Measurements from ENCODE around the gene TMEM238L.

TMEM238L gene

GRCh38 chr17:10779609-10780008 is 24.3 kb downstream of the TMEM238L start:
- Histone ChIP-seq H3K4me1 (ENCODE audit: low read length) (peaks cover 6% of the 10 kb centered on the region), H3K9me3 (ENCODE audit: insufficient read depth, low read length) (no peaks in the 10 kb centered on the region), H3K79me2 (ENCODE audit: low read length) (no peaks in the 10 kb centered on the region), H3K27me3 (ENCODE audit: low read depth, low read length) (no peaks in the 10 kb centered on the region), H3K9ac (ENCODE audit: low read length) (no peak overlapping the region), H3K4me2 (ENCODE audit: low read length) (no peak overlapping the region), H3K36me3 (replicated peaks; ENCODE audit: low read depth, low read length) (no peaks in the 10 kb centered on the region), H2AFZ (ENCODE audit: low read depth, low read length) (no peak overlapping the region), H3K27ac (ENCODE audit: low read length) (no peak overlapping the region), H4K20me1 (ENCODE audit: insufficient read depth, low read length) (no peaks in the 10 kb centered on the region), H3K4me3 (ENCODE audit: low read length) (no peak overlapping the region)
- TF ChIP-seq, protein P1, sequence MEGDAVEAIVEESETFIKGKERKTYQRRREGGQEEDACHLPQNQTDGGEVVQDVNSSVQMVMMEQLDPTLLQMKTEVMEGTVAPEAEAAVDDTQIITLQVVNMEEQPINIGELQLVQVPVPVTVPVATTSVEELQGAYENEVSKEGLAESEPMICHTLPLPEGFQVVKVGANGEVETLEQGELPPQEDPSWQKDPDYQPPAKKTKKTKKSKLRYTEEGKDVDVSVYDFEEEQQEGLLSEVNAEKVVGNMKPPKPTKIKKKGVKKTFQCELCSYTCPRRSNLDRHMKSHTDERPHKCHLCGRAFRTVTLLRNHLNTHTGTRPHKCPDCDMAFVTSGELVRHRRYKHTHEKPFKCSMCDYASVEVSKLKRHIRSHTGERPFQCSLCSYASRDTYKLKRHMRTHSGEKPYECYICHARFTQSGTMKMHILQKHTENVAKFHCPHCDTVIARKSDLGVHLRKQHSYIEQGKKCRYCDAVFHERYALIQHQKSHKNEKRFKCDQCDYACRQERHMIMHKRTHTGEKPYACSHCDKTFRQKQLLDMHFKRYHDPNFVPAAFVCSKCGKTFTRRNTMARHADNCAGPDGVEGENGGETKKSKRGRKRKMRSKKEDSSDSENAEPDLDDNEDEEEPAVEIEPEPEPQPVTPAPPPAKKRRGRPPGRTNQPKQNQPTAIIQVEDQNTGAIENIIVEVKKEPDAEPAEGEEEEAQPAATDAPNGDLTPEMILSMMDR (IDR thresholded peaks at IDR 0.05; ENCODE audit: low read depth, low read length): no peak
- TF ChIP-seq EZH2phosphoT487 (IDR thresholded peaks at IDR 0.05; ENCODE audit: low read depth): no peak

DNA sequence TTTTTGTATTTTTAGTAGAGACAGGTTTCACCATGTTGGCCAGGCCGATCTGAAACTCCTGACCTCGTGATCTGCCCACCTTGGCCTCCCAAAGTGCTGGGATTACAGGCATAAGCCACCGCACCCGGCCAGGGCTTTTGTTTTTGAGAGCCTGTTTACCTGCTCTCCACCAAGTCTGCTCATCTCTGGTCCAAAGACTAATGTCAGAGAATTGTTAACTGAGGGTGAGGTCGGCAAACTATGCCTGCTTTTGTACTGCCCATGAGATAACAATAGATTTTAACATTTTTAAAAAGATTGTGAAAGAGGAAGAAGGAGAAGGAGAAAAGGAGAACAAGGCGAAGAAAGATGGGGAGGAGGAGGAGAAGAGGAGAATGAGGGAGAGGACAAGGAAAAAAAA is 26.0 kb downstream of the TMEM238L start:
- Histone ChIP-seq H3K36me3 (replicated peaks; ENCODE audit: low read depth, low read length) (no peaks in the 10 kb centered on the region), H3K79me2 (ENCODE audit: low read length) (no peaks in the 10 kb centered on the region), H3K4me1 (ENCODE audit: low read length) (peaks cover 6% of the 10 kb centered on the region), H2AFZ (ENCODE audit: low read depth, low read length) (no peak overlapping the region), H4K20me1 (ENCODE audit: insufficient read depth, low read length) (no peaks in the 10 kb centered on the region), H3K9ac (ENCODE audit: low read length) (no peak overlapping the region), H3K4me3 (ENCODE audit: low read length) (no peak overlapping the region), H3K27me3 (ENCODE audit: low read depth, low read length) (no peaks in the 10 kb centered on the region), H3K9me3 (ENCODE audit: insufficient read depth, low read length) (no peaks in the 10 kb centered on the region), H3K27ac (ENCODE audit: low read length) (no peak overlapping the region), H3K4me2 (ENCODE audit: low read length) (no peak overlapping the region)
- TF ChIP-seq, protein P1 (IDR thresholded peaks at IDR 0.05; ENCODE audit: low read depth, low read length): no peak
- no peak for TF ChIP-seq EZH2phosphoT487 (IDR thresholded peaks at IDR 0.05; ENCODE audit: low read depth)

GRCh38 chr17:10777131-10777807 is 26.6 kb downstream of the TMEM238L start:
- Histone ChIP-seq H3K4me2 (ENCODE audit: low read length) (no peak overlapping the region), H2AFZ (ENCODE audit: low read depth, low read length) (no peak overlapping the region), H3K9me3 (ENCODE audit: insufficient read depth, low read length) (no peaks in the 10 kb centered on the region), H3K9ac (ENCODE audit: low read length) (no peak overlapping the region), H3K27me3 (ENCODE audit: low read depth, low read length) (no peaks in the 10 kb centered on the region), H4K20me1 (ENCODE audit: insufficient read depth, low read length) (no peaks in the 10 kb centered on the region), H3K36me3 (replicated peaks; ENCODE audit: low read depth, low read length) (no peaks in the 10 kb centered on the region), H3K79me2 (ENCODE audit: low read length) (no peaks in the 10 kb centered on the region), H3K4me1 (ENCODE audit: low read length) (peaks cover 6% of the 10 kb centered on the region), H3K4me3 (ENCODE audit: low read length) (no peak overlapping the region), H3K27ac (ENCODE audit: low read length) (no peak overlapping the region)
- no peak for TF ChIP-seq EZH2phosphoT487 (IDR thresholded peaks at IDR 0.05; ENCODE audit: low read depth)
- TF ChIP-seq, protein P1 (IDR thresholded peaks at IDR 0.05; ENCODE audit: low read depth, low read length): no peak

- H3K36me3 ChIP-seq (replicated peaks; ENCODE audit: low read depth, low read length): no peaks in the 10 kb centered on the region
- H2AFZ ChIP-seq (ENCODE audit: low read depth, low read length): no peak overlapping the region
- no peak for TF ChIP-seq EZH2phosphoT487 (IDR thresholded peaks at IDR 0.05; ENCODE audit: low read depth)
- TF ChIP-seq, protein P1 (IDR thresholded peaks at IDR 0.05; ENCODE audit: low read depth, low read length): no peak
- no peak overlapping the region for H3K4me2 ChIP-seq (ENCODE audit: low read length)
- peaks cover 6% of the 10 kb centered on the region for H3K4me1 ChIP-seq (ENCODE audit: low read length)
- no peak overlapping the region for H3K4me3 ChIP-seq (ENCODE audit: low read length)
- no peak overlapping the region for H3K27ac ChIP-seq (ENCODE audit: low read length)
- no peaks in the 10 kb centered on the region for H4K20me1 ChIP-seq (ENCODE audit: insufficient read depth, low read length)
- no peak overlapping the region for H3K9ac ChIP-seq (ENCODE audit: low read length)
- no peaks in the 10 kb centered on the region for H3K27me3 ChIP-seq (ENCODE audit: low read depth, low read length)
- no peaks in the 10 kb centered on the region for H3K9me3 ChIP-seq (ENCODE audit: insufficient read depth, low read length)
- H3K79me2 ChIP-seq (ENCODE audit: low read length): no peaks in the 10 kb centered on the region
These were observed 27.5 kb downstream of the TMEM238L start for GRCh38 chr17:10776381-10776780.

Measured in OCI-LY3 (cell line).